Testis (tissue), 3 donors: Measurements from ENCODE around the gene ZNF860. TPM values are rescaled to one million over a fixed set of nuclear protein-coding genes. Genes with fewer than 3 reads are reported as not detected.

Source experiments
- DNase-seq: peaks from one replicate; pipeline ENCODE4 v3.0.0-alpha.2; 2019
- H3K27ac ChIP-seq, 2 donors: fragments of 200-600 bp; sonication (generic); one replicate each; pipeline ENCODE4 v1.5.1; 2019
- H3K27me3 ChIP-seq: fragments of 200-600 bp; sonication (generic); one replicate; pipeline ENCODE4 v1.5.1; 2019
- H3K36me3 ChIP-seq: fragments of 200-600 bp; sonication (generic); one replicate; pipeline ENCODE4 v1.5.1; 2017; ENCODE audit warnings: low read depth; ENCODE audit errors: missing control alignments
- H3K4me1 ChIP-seq: fragments of 200-600 bp; sonication (generic); one replicate; pipeline ENCODE4 v1.5.1; 2019
- H3K4me3 ChIP-seq, 2 donors: fragments of 200-600 bp; sonication (generic); one replicate each; pipeline ENCODE4 v1.5.1; 2017 to 2019
- H3K9me3 ChIP-seq: fragments of 200-600 bp; sonication (generic); one replicate; pipeline ENCODE4 v1.5.1; 2017
- CTCF ChIP-seq, 3 experiments: fragments of 450-650 bp in 2 of 3; fragments of 200-600 bp in 1 of 3; sonication (generic) in 1 of 3; IDR thresholded peaks; one replicate each; pipeline ENCODE4 v1.5.1; 2016 to 2019; ENCODE audit warnings: antibody characterized with exemption in 3 of 3, mild to moderate bottlenecking in 2 of 3, moderate library complexity in 1 of 3
- POLR2A ChIP-seq: fragments of 450-650 bp; IDR thresholded peaks from one replicate; pipeline ENCODE4 v1.6.1; 2017; ENCODE audit warnings: antibody characterized with exemption, mild to moderate bottlenecking, moderate library complexity
- WGBS, 2 donors: methylation state at CpG; one replicate each; pipeline ENCODE4 v1.1.5; 2018; 5-methylcytosine and 5-hydroxymethylcytosine counted together
- intact Hi-C: fragments of 100-400 bp; cut with DNase I; formaldehyde crosslinking; loops from one replicate; pipeline ENCODE4 v1.15.1; 2023; ENCODE audit warnings: low total_unique reads
- polyA plus RNA-seq: library from polyadenylated mRNA; stranded (reverse); fragments of 350-450 nt; fragmentation: Illumina TruSeq; extraction: RNeasy Lipid Tissue Mini Kit (QIAGEN cat#74804); gene quantifications from one replicate; pipeline ENCODE4 v1.2.3, GENCODE V29; 2014; ENCODE audit warnings: low read depth, low replicate concordance; ENCODE audit not compliant: insufficient read depth
- total RNA-seq, 2 donors: library from RNA; depleted of rRNA; stranded (reverse); fragments of >200 nt; gene quantifications; one replicate each; pipeline ENCODE4 v1.2.3, GENCODE V29; 2016

ZNF860 gene
- total and polyA plus RNA-seq, 3 donors from 2014 or later: 1.5 to 6.2 (median 4.0) TPM

GRCh38 chr3:31953636-31954035 lies 27.9 kb upstream of the ZNF860 start:
- WGBS, 2 donors: 91 to 96% methylated on average over 2 of the region's 2 CpGs
- H3K4me3 ChIP-seq: no peak overlapping the region
- H3K36me3 ChIP-seq: no peaks in the 10 kb centered on the region
- H3K9me3 ChIP-seq: no peaks in the 10 kb centered on the region
- TF ChIP-seq CTCF (IDR thresholded peaks at IDR 0.05): no peak
- TF ChIP-seq POLR2A: no peak
- H3K27me3 ChIP-seq: no peaks in the 10 kb centered on the region
- no peak overlapping the region for H3K27ac ChIP-seq
- intact Hi-C loops: no loop called here
- DNase-seq: no peak
- peaks cover 7% of the 10 kb centered on the region for H3K4me1 ChIP-seq

GRCh38 chr3:31955581-31955980 lies 26.0 kb upstream of the ZNF860 start:
- H3K36me3 ChIP-seq: no peaks in the 10 kb centered on the region
- no peaks in the 10 kb centered on the region for H3K27me3 ChIP-seq
- intact Hi-C loops: no loop called here
- H3K4me3 ChIP-seq: no peak overlapping the region
- no peaks in the 10 kb centered on the region for H3K9me3 ChIP-seq
- no peak for DNase-seq
- TF ChIP-seq POLR2A: no peak
- no peak for TF ChIP-seq CTCF (IDR thresholded peaks at IDR 0.05)
- H3K27ac ChIP-seq: no peak overlapping the region
- peaks cover 25% of the 10 kb centered on the region for H3K4me1 ChIP-seq

- no peak for DNase-seq
- TF ChIP-seq CTCF (IDR thresholded peaks at IDR 0.05): no peak
- no peak for TF ChIP-seq POLR2A
- intact Hi-C loops: no loop called here
- H3K4me3 ChIP-seq: no peak overlapping the region
- H3K27ac ChIP-seq: no peak overlapping the region
- H3K27me3 ChIP-seq: no peaks in the 10 kb centered on the region
- H3K36me3 ChIP-seq: no peaks in the 10 kb centered on the region
- 71 to 79% methylated on average over 3 of the region's 3 CpGs for WGBS, 2 donors
- peaks cover 28% of the 10 kb centered on the region for H3K4me1 ChIP-seq
- H3K9me3 ChIP-seq: no peaks in the 10 kb centered on the region
Measured at GRCh38 chr3:31957106-31957505, 24.4 kb upstream of the ZNF860 start.

- peaks cover 28% of the 10 kb centered on the region for H3K4me1 ChIP-seq
- peak overlapping the region in 1 of 2 donors; percentile 78 for H3K27ac ChIP-seq
- TF ChIP-seq CTCF (IDR thresholded peaks at IDR 0.05) (no peak), POLR2A (no peak)
- H3K27me3 ChIP-seq: no peaks in the 10 kb centered on the region
- H3K4me3 ChIP-seq: no peak overlapping the region
- DNase-seq: peak; percentile 70
- 25 to 28% methylated on average over 3 of the region's 3 CpGs for WGBS, 2 donors
- H3K36me3 ChIP-seq: no peaks in the 10 kb centered on the region
- H3K9me3 ChIP-seq: no peaks in the 10 kb centered on the region
- intact Hi-C loops: no loop called here
Measured at GRCh38 chr3:31958701-31959152, 22.8 kb upstream of the ZNF860 start.

GRCh38 chr3:31959251-31959650 lies 22.3 kb upstream of the ZNF860 start:
- TF ChIP-seq POLR2A (no peak), CTCF (IDR thresholded peaks at IDR 0.05) (no peak)
- Histone ChIP-seq H3K27ac (peak overlapping the region in 1 of 2 donors; percentile 78), H3K4me3 (no peak overlapping the region), H3K9me3 (no peaks in the 10 kb centered on the region), H3K4me1 (peaks cover 28% of the 10 kb centered on the region), H3K27me3 (no peaks in the 10 kb centered on the region), H3K36me3 (no peaks in the 10 kb centered on the region)
- 61 to 63% methylated on average over 2 of the region's 2 CpGs for WGBS, 2 donors
- intact Hi-C loops: no loop called here
- DNase-seq: no peak
